GM19324 (cell line): ENCODE measurements around the gene STK33.
A peak's percentile ranks its signal among the peaks of the same experiment; 100 is the strongest.
"Not testable (repeated sequence)": the region's sequence is repeated elsewhere in the genome, so short reads cannot be mapped to it uniquely, and the experiment has no call there.

Source experiments
- ATAC-seq: cut with Tn5 transposase; IDR thresholded peaks from one replicate; pipeline ENCODE4 v1.9.1; 2021; ENCODE audit warnings: mild to moderate bottlenecking, moderate library complexity; ENCODE audit not compliant: unreplicated experiment, low FRiP score

The STK33 gene

GRCh38 chr11:8545698-8546366 lies 48.2 kb downstream of the STK33 start:
- no peak for ATAC-seq

GRCh38 chr11:8544807-8545206 lies 49.2 kb downstream of the STK33 start:
- ATAC-seq: no peak

- ATAC-seq: no peak
Measured at GRCh38 chr11:8543278-8543677, 50.8 kb downstream of the STK33 start.

GRCh38 chr11:8541448-8541847 lies 52.6 kb downstream of the STK33 start:
- no peak for ATAC-seq

- peak; percentile 75 for ATAC-seq
Measured at GRCh38 chr11:8533332-8533731, 60.7 kb downstream of the STK33 start.

GRCh38 chr11:8532475-8532874 lies 61.6 kb downstream of the STK33 start:
- peak; percentile 67 for ATAC-seq

- no peak for ATAC-seq
Measured at GRCh38 chr11:8531982-8532381, 62.0 kb downstream of the STK33 start.

- no peak for ATAC-seq
Measured at GRCh38 chr11:8531312-8531711, 62.7 kb downstream of the STK33 start.

GRCh38 chr11:8527939-8528338 lies 66.1 kb downstream of the STK33 start:
- ATAC-seq: no peak

GRCh38 chr11:8523396-8523795 lies 70.6 kb downstream of the STK33 start:
- ATAC-seq: no peak

GRCh38 chr11:8512547-8512946 lies 81.5 kb downstream of the STK33 start:
- no peak for ATAC-seq

GRCh38 chr11:8503910-8504364 lies 90.1 kb downstream of the STK33 start:
- no peak for ATAC-seq

GRCh38 chr11:8501836-8502235 lies 92.2 kb downstream of the STK33 start:
- no peak for ATAC-seq

- no peak for ATAC-seq
Measured at GRCh38 chr11:8488395-8488794, 105.6 kb downstream of the STK33 start.

- ATAC-seq: no peak
Measured at GRCh38 chr11:8487261-8487660, 106.8 kb downstream of the STK33 start.

GRCh38 chr11:8484251-8484650 lies 109.8 kb downstream of the STK33 start:
- no peak for ATAC-seq

GRCh38 chr11:8480858-8481257 lies 113.2 kb downstream of the STK33 start:
- no peak for ATAC-seq

GRCh38 chr11:8477680-8478079 lies 116.3 kb downstream of the STK33 start:
- peak; percentile 69 for ATAC-seq

- ATAC-seq: peak; percentile 43
Measured at GRCh38 chr11:8477151-8477550, 116.9 kb downstream of the STK33 start.

- not testable (repeated sequence) for ATAC-seq
Measured at GRCh38 chr11:8467806-8468205, 126.2 kb downstream of the STK33 start.

- not testable (repeated sequence) for ATAC-seq
Measured at GRCh38 chr11:8467356-8467755, 126.7 kb downstream of the STK33 start.

- ATAC-seq: not testable (repeated sequence)
Measured at GRCh38 chr11:8466884-8467283, 127.1 kb downstream of the STK33 start.
